GM13976 (cell line): ENCODE measurements around the gene HSPB6.
"Not testable (repeated sequence)": the region's sequence is repeated elsewhere in the genome, so short reads cannot be mapped to it uniquely, and the experiment has no call there.

Experiments used
- DNase-seq: peaks from one replicate; pipeline ENCODE4 v3.0.0; 2012; ENCODE audit warnings: low spot score
- CTCF ChIP-seq: IDR thresholded peaks from 2 replicates; pipeline ENCODE4 v1.5.1; 2012; ENCODE audit warnings: borderline replicate concordance, mild to moderate bottlenecking; ENCODE audit not compliant: insufficient read depth; ENCODE audit errors: extremely low read depth, missing control alignments, control extremely low read depth
- in situ Hi-C: fragments of 300-500 bp; cut with MboI; formaldehyde crosslinking; loops from one replicate; pipeline ENCODE4 v1.12.0; 2022; ENCODE audit warnings: low sequenced_read_pairs, mixed read lengths, inconsistent platforms; ENCODE audit not compliant: unreplicated experiment

The HSPB6 gene

GRCh38 chr19:35729021-35729420 lies 27.8 kb downstream of the HSPB6 start:
- in situ Hi-C loops: no loop called here
- no peak for TF ChIP-seq CTCF
- no peak for DNase-seq

GRCh38 chr19:35727956-35728706 lies 28.7 kb downstream of the HSPB6 start:
- in situ Hi-C loops: no loop called here
- no peak for TF ChIP-seq CTCF
- DNase-seq: no peak

GRCh38 chr19:35727053-35727955 lies 29.5 kb downstream of the HSPB6 start:
- TF ChIP-seq CTCF: no peak
- in situ Hi-C loops: no loop called here
- DNase-seq: no peak

DNA sequence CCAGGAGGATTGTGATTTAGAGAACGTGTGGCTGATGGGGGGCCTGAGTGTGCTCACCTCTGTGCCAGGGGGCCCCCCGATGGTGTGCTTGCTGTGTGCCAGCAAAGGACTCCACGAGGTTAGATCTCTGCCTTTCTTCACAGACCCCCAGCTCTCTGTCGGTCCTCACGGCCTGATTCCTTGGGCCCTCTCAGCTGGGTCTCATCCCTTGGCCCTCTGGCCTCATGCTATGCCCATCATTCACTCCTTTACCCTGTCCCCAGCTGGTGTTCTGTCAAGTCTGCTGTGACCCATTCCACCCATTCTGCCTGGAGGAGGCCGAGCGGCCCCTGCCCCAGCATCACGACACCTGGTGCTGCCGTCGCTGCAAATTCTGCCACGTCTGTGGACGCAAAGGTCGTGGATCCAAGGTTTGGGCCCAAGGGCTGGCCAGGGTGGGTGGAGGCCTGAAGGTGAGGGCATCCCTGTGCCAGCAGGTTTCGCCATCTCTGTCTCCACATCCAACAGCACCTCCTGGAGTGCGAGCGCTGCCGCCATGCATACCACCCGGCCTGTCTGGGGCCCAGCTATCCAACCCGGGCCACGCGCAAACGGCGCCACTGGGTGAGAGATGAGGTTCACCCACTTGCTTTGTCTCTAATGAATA lies 31.5 kb downstream of the HSPB6 start:
- in situ Hi-C loops: no loop called here
- no peak for DNase-seq
- no peak for TF ChIP-seq CTCF

GRCh38 chr19:35724560-35724959 lies 32.3 kb downstream of the HSPB6 start:
- DNase-seq: no peak
- TF ChIP-seq CTCF: no peak
- in situ Hi-C loops: no loop called here

DNA sequence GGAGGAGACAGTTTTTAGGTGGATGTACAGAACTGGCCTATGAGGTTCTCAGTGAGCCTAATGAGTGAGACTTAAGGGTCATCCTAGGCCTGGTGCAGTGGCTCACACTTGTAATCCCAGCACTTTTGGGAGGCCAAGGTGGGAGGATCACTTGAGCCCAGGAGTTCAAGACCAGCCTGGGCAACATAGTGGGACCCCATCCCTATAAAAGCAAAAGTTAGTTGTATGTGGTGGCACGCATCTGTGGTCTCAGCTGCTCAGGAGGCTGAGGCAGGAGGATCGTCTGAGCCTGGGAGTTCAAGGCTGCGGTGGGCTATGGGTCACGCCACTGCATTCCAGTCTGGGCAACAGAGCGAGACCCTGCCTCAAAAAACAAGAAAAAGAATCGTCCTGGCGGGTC lies 32.7 kb downstream of the HSPB6 start:
- DNase-seq, in situ Hi-C loops: not testable (repeated sequence)
